ENCODE data around the gene EXD3. TPM values are rescaled to one million over a fixed set of nuclear protein-coding genes. Genes with fewer than 3 reads are reported as not detected.

Gene EXD3
- total and polyA plus RNA-seq, 9 of the 15 experiments (the other 6 are each of a cell fraction or from before 2014, with no cell fraction given): 0.29 to 12.5 (median 3.9) TPM

DNA sequence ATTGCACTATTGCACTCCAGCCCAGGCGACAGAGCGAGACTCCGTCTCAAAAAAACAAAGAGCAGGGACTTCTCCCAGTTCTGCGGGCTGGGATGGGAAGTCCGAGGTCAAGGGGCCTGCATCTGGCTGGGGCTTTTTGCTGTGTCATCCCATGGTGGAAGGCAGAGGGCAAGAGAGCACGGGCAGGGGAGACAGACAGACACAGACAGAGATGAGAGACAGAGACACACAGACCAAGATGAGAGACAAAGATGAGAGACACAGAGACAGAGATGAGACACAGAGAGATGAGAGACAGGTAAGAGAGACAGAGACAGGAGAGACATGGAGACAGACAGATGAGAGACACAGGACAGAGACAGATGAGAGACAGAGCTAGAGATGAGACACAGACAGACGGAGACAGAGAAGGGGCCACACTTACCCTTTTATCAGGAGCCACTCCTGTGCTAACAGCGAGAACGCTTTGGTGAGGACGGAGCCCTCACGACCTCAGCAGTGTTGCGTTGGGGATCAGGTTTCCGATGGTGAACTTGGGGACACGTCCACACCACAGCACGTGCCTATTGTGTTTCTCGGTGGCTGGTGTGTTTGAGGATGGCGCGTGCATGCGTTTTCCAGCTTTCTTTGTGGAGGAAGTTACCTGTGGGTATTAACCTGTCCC, 154.3 kb downstream of the EXD3 start (continued):
- no peak for TF ChIP-seq HNRNPH1 (optimal IDR thresholded peaks at IDR 0.05; ENCODE audit: low read depth, low read length)
- TF ChIP-seq ELF4 (CRISPR knock-in tag; IDR thresholded peaks at IDR 0.05): peak; percentile 91
- TF ChIP-seq KLF6 (CRISPR knock-in tag; IDR thresholded peaks at IDR 0.05; ENCODE audit: borderline replicate concordance): no peak
- TF ChIP-seq CREBBP (IDR thresholded peaks at IDR 0.05; ENCODE audit: low read depth, low read length): no peak
- TF ChIP-seq, protein P1, sequence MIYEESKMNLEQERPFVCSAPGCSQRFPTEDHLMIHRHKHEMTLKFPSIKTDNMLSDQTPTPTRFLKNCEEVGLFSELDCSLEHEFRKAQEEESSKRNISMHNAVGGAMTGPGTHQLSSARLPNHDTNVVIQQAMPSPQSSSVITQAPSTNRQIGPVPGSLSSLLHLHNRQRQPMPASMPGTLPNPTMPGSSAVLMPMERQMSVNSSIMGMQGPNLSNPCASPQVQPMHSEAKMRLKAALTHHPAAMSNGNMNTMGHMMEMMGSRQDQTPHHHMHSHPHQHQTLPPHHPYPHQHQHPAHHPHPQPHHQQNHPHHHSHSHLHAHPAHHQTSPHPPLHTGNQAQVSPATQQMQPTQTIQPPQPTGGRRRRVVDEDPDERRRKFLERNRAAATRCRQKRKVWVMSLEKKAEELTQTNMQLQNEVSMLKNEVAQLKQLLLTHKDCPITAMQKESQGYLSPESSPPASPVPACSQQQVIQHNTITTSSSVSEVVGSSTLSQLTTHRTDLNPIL (CRISPR knock-in tag; IDR thresholded peaks at IDR 0.05): no peak
- TF ChIP-seq SNIP1 (IDR thresholded peaks at IDR 0.05; ENCODE audit: low read depth): no peak
- TF ChIP-seq, protein P2, sequence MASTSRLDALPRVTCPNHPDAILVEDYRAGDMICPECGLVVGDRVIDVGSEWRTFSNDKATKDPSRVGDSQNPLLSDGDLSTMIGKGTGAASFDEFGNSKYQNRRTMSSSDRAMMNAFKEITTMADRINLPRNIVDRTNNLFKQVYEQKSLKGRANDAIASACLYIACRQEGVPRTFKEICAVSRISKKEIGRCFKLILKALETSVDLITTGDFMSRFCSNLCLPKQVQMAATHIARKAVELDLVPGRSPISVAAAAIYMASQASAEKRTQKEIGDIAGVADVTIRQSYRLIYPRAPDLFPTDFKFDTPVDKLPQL (IDR thresholded peaks at IDR 0.05; ENCODE audit: extremely low read depth, insufficient read length): no peak
- TF ChIP-seq, protein P3, sequence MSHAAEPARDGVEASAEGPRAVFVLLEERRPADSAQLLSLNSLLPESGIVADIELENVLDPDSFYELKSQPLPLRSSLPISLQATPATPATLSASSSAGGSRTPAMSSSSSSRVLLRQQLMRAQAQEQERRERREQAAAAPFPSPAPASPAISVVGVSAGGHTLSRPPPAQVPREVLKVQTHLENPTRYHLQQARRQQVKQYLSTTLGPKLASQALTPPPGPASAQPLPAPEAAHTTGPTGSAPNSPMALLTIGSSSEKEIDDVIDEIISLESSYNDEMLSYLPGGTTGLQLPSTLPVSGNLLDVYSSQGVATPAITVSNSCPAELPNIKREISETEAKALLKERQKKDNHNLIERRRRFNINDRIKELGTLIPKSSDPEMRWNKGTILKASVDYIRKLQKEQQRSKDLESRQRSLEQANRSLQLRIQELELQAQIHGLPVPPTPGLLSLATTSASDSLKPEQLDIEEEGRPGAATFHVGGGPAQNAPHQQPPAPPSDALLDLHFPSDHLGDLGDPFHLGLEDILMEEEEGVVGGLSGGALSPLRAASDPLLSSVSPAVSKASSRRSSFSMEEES (CRISPR knock-in tag; IDR thresholded peaks at IDR 0.05): no peak
- 0 out of 2 replicates have a peak, but pooled peaks have one; percentile 5 for TF ChIP-seq TEAD2 (tag; IDR thresholded peaks at IDR 0.05)
- TF ChIP-seq C11orf30 (IDR thresholded peaks at IDR 0.05; ENCODE audit: low read depth): peak; percentile 97
- no peak for TF ChIP-seq NFXL1 (CRISPR knock-in tag; IDR thresholded peaks at IDR 0.05)
- TF ChIP-seq EP400 (IDR thresholded peaks at IDR 0.05): peak; percentile 80
- 0 out of 4 replicates have a peak, but pooled peaks of 1 of the 2 experiments have one; percentile 20 for TF ChIP-seq TBL1XR1 (IDR thresholded peaks at IDR 0.05; ENCODE audit: low read length in 2 of 2)
- TF ChIP-seq, protein P4, sequence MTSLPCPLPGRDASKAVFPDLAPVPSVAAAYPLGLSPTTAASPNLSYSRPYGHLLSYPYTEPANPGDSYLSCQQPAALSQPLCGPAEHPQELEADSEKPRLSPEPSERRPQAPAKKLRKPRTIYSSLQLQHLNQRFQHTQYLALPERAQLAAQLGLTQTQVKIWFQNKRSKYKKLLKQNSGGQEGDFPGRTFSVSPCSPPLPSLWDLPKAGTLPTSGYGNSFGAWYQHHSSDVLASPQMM (CRISPR knock-in tag; IDR thresholded peaks at IDR 0.05): no peak
- TF ChIP-seq DPF2 (IDR thresholded peaks at IDR 0.05): peak; percentile 94
- TF ChIP-seq, protein P5, sequence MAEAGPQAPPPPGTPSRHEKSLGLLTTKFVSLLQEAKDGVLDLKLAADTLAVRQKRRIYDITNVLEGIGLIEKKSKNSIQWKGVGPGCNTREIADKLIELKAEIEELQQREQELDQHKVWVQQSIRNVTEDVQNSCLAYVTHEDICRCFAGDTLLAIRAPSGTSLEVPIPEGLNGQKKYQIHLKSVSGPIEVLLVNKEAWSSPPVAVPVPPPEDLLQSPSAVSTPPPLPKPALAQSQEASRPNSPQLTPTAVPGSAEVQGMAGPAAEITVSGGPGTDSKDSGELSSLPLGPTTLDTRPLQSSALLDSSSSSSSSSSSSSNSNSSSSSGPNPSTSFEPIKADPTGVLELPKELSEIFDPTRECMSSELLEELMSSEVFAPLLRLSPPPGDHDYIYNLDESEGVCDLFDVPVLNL (CRISPR knock-in tag; IDR thresholded peaks at IDR 0.05; ENCODE audit: low read depth): no peak
- no peak for TF ChIP-seq NEUROD1 (IDR thresholded peaks at IDR 0.05; ENCODE audit: borderline replicate concordance, low read depth, low read length, partially characterized antibody)
- TF ChIP-seq HNRNPK (IDR thresholded peaks at IDR 0.05; ENCODE audit: low read depth, low read length, poor library complexity, severe bottlenecking): no peak
- TF ChIP-seq, protein P6, sequence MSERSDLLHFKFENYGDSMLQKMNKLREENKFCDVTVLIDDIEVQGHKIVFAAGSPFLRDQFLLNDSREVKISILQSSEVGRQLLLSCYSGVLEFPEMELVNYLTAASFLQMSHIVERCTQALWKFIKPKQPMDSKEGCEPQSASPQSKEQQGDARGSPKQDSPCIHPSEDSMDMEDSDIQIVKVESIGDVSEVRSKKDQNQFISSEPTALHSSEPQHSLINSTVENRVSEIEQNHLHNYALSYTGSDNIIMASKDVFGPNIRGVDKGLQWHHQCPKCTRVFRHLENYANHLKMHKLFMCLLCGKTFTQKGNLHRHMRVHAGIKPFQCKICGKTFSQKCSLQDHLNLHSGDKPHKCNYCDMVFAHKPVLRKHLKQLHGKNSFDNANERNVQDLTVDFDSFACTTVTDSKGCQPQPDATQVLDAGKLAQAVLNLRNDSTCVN (CRISPR knock-in tag; IDR thresholded peaks at IDR 0.05): peak; percentile 95
- TF ChIP-seq ZNF699 (CRISPR knock-in tag; IDR thresholded peaks at IDR 0.05; ENCODE audit: insufficient replicate concordance): no peak
- TF ChIP-seq PHTF2 (CRISPR knock-in tag; IDR thresholded peaks at IDR 0.05): no peak
- no peak for TF ChIP-seq MYBL2 (IDR thresholded peaks at IDR 0.05; ENCODE audit: low read depth)
- no peak for TF ChIP-seq MYBL2 (CRISPR knock-in tag; IDR thresholded peaks at IDR 0.05; ENCODE audit: borderline replicate concordance)
